PC-9 (cell line): ENCODE measurements around the gene TMCC2. TPM values are rescaled to one million over a fixed set of nuclear protein-coding genes. Genes with fewer than 3 reads are reported as not detected.

ENCODE experiments used
- BruUV-seq: library from RNA; stranded (reverse); fragments of 400-500 nt; replicated peaks from 2 replicates; lab custom pipeline; 2021; lab: Mats Ljungman, UMichigan
- CTCF ChIA-PET: fragments of 300-600 bp; sonication (Branson Sonifier 250); formaldehyde crosslinking; loops from one replicate; lab custom pipeline; 2022; ENCODE audit warnings: antibody characterized with exemption; lab: Charles Lee
- POLR2A ChIA-PET: fragments of 300-600 bp; sonication (Branson Sonifier 250); formaldehyde crosslinking; loops from one replicate; lab custom pipeline; 2022; ENCODE audit warnings: antibody characterized with exemption; ENCODE audit not compliant: unreplicated experiment; lab: Charles Lee
- DNase-seq, 2 experiments: peaks; one replicate each; pipeline versions ENCODE4 v3.0.0 to v3.0.0-alpha.2; 2015 to 2022; ENCODE audit warnings: mixed read lengths in 1 of 2
- H2AFZ ChIP-seq: fragments of 200-600 bp; sonication (generic); 2 replicates; pipeline ENCODE4 v1.8.1; 2017; ENCODE audit warnings: antibody characterized with exemption
- H3F3A ChIP-seq: fragments of 200-600 bp; sonication (generic); 2 replicates; pipeline ENCODE4 v1.8.1; 2017; ENCODE audit warnings: antibody characterized with exemption, mild to moderate bottlenecking, low read depth; ENCODE audit not compliant: insufficient read depth
- H3K27ac ChIP-seq: fragments of 200-600 bp; sonication (generic); 2 replicates; pipeline ENCODE4 v1.6.1; 2016; ENCODE audit warnings: mixed run types
- H3K27me3 ChIP-seq: fragments of 200-600 bp; sonication (generic); 2 replicates; pipeline ENCODE4 v1.6.1; 2016; ENCODE audit warnings: low read depth, mixed run types; ENCODE audit not compliant: insufficient read depth
- H3K36me3 ChIP-seq: fragments of 200-600 bp; sonication (generic); 2 replicates; pipeline ENCODE4 v1.6.1; 2016; ENCODE audit warnings: low read depth, mixed run types
- H3K4me1 ChIP-seq: fragments of 200-600 bp; sonication (generic); replicated peaks from 2 replicates; pipeline ENCODE4 v1.6.1; 2016; ENCODE audit warnings: mixed run types; ENCODE audit not compliant: insufficient read depth
- H3K4me2 ChIP-seq: fragments of 200-600 bp; sonication (generic); 2 replicates; pipeline ENCODE4 v1.6.1; 2017; ENCODE audit warnings: mixed run types
- H3K4me3 ChIP-seq: fragments of 200-600 bp; sonication (generic); 2 replicates; pipeline ENCODE4 v1.6.1; 2016; ENCODE audit warnings: mixed run types
- H3K79me2 ChIP-seq: fragments of 200-600 bp; sonication (generic); 2 replicates; pipeline ENCODE4 v1.6.1; 2017; ENCODE audit warnings: low read depth, mixed run types
- H3K9me2 ChIP-seq: fragments of 200-600 bp; sonication (generic); 2 replicates; pipeline ENCODE4 v1.8.1; 2017; ENCODE audit warnings: mild to moderate bottlenecking; ENCODE audit not compliant: insufficient read depth
- H3K9me3 ChIP-seq: fragments of 200-600 bp; sonication (generic); 2 replicates; pipeline ENCODE4 v1.8.1; 2016; ENCODE audit warnings: low read depth; ENCODE audit not compliant: insufficient read depth
- H4K20me1 ChIP-seq: fragments of 200-600 bp; sonication (generic); 2 replicates; pipeline ENCODE4 v1.8.1; 2017; ENCODE audit not compliant: insufficient read depth
- CTCF ChIP-seq: fragments of 200-600 bp; sonication (generic); conservative IDR thresholded peaks from 2 replicates; pipeline ENCODE4 v1.6.1; 2017; ENCODE audit warnings: mixed run types, antibody characterized with exemption, mild to moderate bottlenecking, moderate library complexity
- EZH2 ChIP-seq: fragments of 200-600 bp; sonication (generic); IDR thresholded peaks from 2 replicates; pipeline ENCODE4 v1.8.0; 2017; ENCODE audit warnings: antibody characterized with exemption, low read depth
- intact Hi-C: fragments of 100-400 bp; cut with micrococcal nuclease; formaldehyde crosslinking; loops from one replicate; pipeline ENCODE4 v1.10.0; 2022; ENCODE audit not compliant: unreplicated experiment
- total RNA-seq: library from RNA; stranded (reverse); gene quantifications from 2 replicates; pipeline ENCODE4 v1.2.3, GENCODE V29; 2021

TMCC2 gene
- total RNA-seq, 1 experiment from 2014 or later: 0.79 TPM

GRCh38 chr1:205192287-205192686 is 35.5 kb upstream of the TMCC2 start:
- H2AFZ ChIP-seq: no peak overlapping the region
- POLR2A ChIA-PET: no interaction called here
- no peak overlapping the region for H3K4me3 ChIP-seq
- DNase-seq: no peak
- no peaks in the 10 kb centered on the region for H3K27me3 ChIP-seq
- no peak overlapping the region for H3K4me2 ChIP-seq
- intact Hi-C loops: no loop called here
- H3K27ac ChIP-seq: no peak overlapping the region
- H3K79me2 ChIP-seq: no peaks in the 10 kb centered on the region
- H3K9me3 ChIP-seq: no peaks in the 10 kb centered on the region
- peaks cover 8% of the 10 kb centered on the region; the same call in 1 of the 2 replicates for H3K4me1 ChIP-seq
- no peaks in the 10 kb centered on the region for H3K9me2 ChIP-seq
- CTCF ChIA-PET: interaction anchor here (0.6 kb wide), 1 partner anchor 130 kb away, joined by 4 read pairs; no protein-coding TSS in a partner anchor
- H3K36me3 ChIP-seq: no peaks in the 10 kb centered on the region
- no peak for TF ChIP-seq EZH2
- no peak for TF ChIP-seq CTCF
- H4K20me1 ChIP-seq: peaks cover 4% of the 10 kb centered on the region
- BruUV-seq: no TSS peak
- H3F3A ChIP-seq: no peaks in the 10 kb centered on the region; the same call in 1 of the 2 replicates

GRCh38 chr1:205199090-205199930 is 28.4 kb upstream of the TMCC2 start:
- intact Hi-C loops: no loop called here
- H3K9me2 ChIP-seq: no peaks in the 10 kb centered on the region
- no peaks in the 10 kb centered on the region for H3F3A ChIP-seq
- ChIA-PET POLR2A (no interaction called here), CTCF (no interaction called here)
- H3K4me3 ChIP-seq: no peak overlapping the region
- no peak overlapping the region for H3K27ac ChIP-seq
- H2AFZ ChIP-seq: no peak overlapping the region
- no TSS peak for BruUV-seq
- no peaks in the 10 kb centered on the region for H3K79me2 ChIP-seq
- H3K9me3 ChIP-seq: no peaks in the 10 kb centered on the region
- H3K27me3 ChIP-seq: no peaks in the 10 kb centered on the region
- H3K4me2 ChIP-seq: no peak overlapping the region
- DNase-seq: no peak
- no peaks in the 10 kb centered on the region for H3K36me3 ChIP-seq
- H3K4me1 ChIP-seq: no peaks in the 10 kb centered on the region
- peaks cover 4% of the 10 kb centered on the region; the same call in 1 of the 2 replicates for H4K20me1 ChIP-seq
- no peak for TF ChIP-seq EZH2
- no peak for TF ChIP-seq CTCF

GRCh38 chr1:205199931-205200299 is 27.8 kb upstream of the TMCC2 start:
- ChIA-PET POLR2A (no interaction called here), CTCF (no interaction called here)
- Histone ChIP-seq H3K27me3 (no peaks in the 10 kb centered on the region), H3F3A (no peaks in the 10 kb centered on the region), H3K4me2 (no peak overlapping the region), H3K9me2 (no peaks in the 10 kb centered on the region), H3K36me3 (no peaks in the 10 kb centered on the region), H3K79me2 (no peaks in the 10 kb centered on the region), H4K20me1 (peaks cover 4% of the 10 kb centered on the region; the same call in 1 of the 2 replicates), H3K9me3 (no peaks in the 10 kb centered on the region), H3K27ac (no peak overlapping the region), H2AFZ (no peak overlapping the region), H3K4me1 (no peaks in the 10 kb centered on the region), H3K4me3 (no peak overlapping the region)
- TF ChIP-seq EZH2 (no peak), CTCF (no peak)
- DNase-seq: no peak
- no TSS peak for BruUV-seq
- intact Hi-C loops: no loop called here
